Fibroblast of the aortic adventitia (primary cell): ENCODE results near the gene ITGA1. TPM values are rescaled to one million over a fixed set of nuclear protein-coding genes. Genes with fewer than 3 reads are reported as not detected.

Experiments used
- DNase-seq: peaks from one replicate; pipeline ENCODE4 v3.0.0-alpha.2; 2010; ENCODE audit warnings: low read depth
- H3K4me3 ChIP-seq: 2 replicates; pipeline ENCODE4 v1.5.1; 2011; ENCODE audit warnings: low read depth, mild to moderate bottlenecking, control low read depth, low read length, moderate library complexity
- CTCF ChIP-seq: IDR thresholded peaks from 2 replicates; pipeline ENCODE4 v1.5.1; 2011; ENCODE audit warnings: mild to moderate bottlenecking, low read length, control low read depth, inconsistent platforms; ENCODE audit not compliant: insufficient read depth
- total RNA-seq: library from RNA; depleted of rRNA; stranded (reverse); fragments of >200 nt; gene quantifications from 2 replicates; pipeline ENCODE4 v1.2.3, GENCODE V29; 2012; ENCODE audit warnings: low replicate concordance

ITGA1 gene
- total RNA-seq, 1 donor = 4.2 TPM

GRCh38 chr5:52771343-52772039 is 16.2 kb upstream of the ITGA1 start:
- DNase-seq = no peak
- TF ChIP-seq CTCF = no peak
- no peak overlapping the region for H3K4me3 ChIP-seq

- no peak overlapping the region for H3K4me3 ChIP-seq
- no peak for TF ChIP-seq CTCF
- DNase-seq = no peak
These were observed 15.0 kb upstream of the ITGA1 start for GRCh38 chr5:52772668-52773067.

- H3K4me3 ChIP-seq = no peak overlapping the region
- no peak for DNase-seq
- TF ChIP-seq CTCF = no peak
These were observed 14.4 kb upstream of the ITGA1 start for GRCh38 chr5:52773342-52773741.

GRCh38 chr5:52774005-52774410 is 13.7 kb upstream of the ITGA1 start:
- H3K4me3 ChIP-seq = no peak overlapping the region
- no peak for DNase-seq
- TF ChIP-seq CTCF = no peak

GRCh38 chr5:52776116-52776515 is 11.6 kb upstream of the ITGA1 start:
- no peak for TF ChIP-seq CTCF
- DNase-seq = no peak
- no peak overlapping the region for H3K4me3 ChIP-seq

- no peak overlapping the region for H3K4me3 ChIP-seq
- TF ChIP-seq CTCF = no peak
- DNase-seq = no peak
These were observed 10.5 kb upstream of the ITGA1 start for GRCh38 chr5:52777186-52777585.

GRCh38 chr5:52778781-52779180 is 8.9 kb upstream of the ITGA1 start:
- no peak for DNase-seq
- TF ChIP-seq CTCF = no peak
- H3K4me3 ChIP-seq = no peak overlapping the region
